ENCODE results near the gene CCDC122. TPM values are rescaled to one million over a fixed set of nuclear protein-coding genes. Genes with fewer than 3 reads are reported as not detected.

Gene CCDC122
- total RNA-seq = 1 to 10 TPM; 1.3 to 1.4 TPM
- total RNA-seq = 1.4 to 3.7 reads per million in 2 donors

GRCh38 chr13:43878892-43879754 lies at the start of gene CCDC122:
Gene CCDC122, minus strand, starts transcription at chr13:43879740. Its CDS starts 10,364 bp downstream, at chr13:43869376.
- DNase-seq = peak; percentile 72 to 73 (median 73)
- H3K4me1 Mint-ChIP-seq = peaks cover 24% of the 10 kb centered on the region
- peak; percentile 92 for ATAC-seq
- no peaks in the 10 kb centered on the region for H3K27me3 Mint-ChIP-seq
- H3K27ac Mint-ChIP-seq = peak within 1 kb of the TSS; percentile 89
- H3K9me3 ChIP-seq (ENCODE audit: control insufficient read depth, low read length, poor library complexity, severe bottlenecking) = no peaks in the 10 kb centered on the region
- H3K36me3 Mint-ChIP-seq (ENCODE audit: low read depth) = no peaks in the 10 kb centered on the region
- peak within 1 kb of the TSS; percentile 94 for H3K4me3 Mint-ChIP-seq

GRCh38 chr13:43924549-43925245 lies 45.2 kb upstream of the CCDC122 start:
- H3K36me3 Mint-ChIP-seq (ENCODE audit: low read depth) = peaks cover 5% of the 10 kb centered on the region
- no peak overlapping the region for H3K4me3 Mint-ChIP-seq
- H3K27ac Mint-ChIP-seq = no peak overlapping the region
- H3K4me1 Mint-ChIP-seq = peaks cover 3% of the 10 kb centered on the region
- DNase-seq (no peak), ATAC-seq (no peak)
- H3K27me3 Mint-ChIP-seq = peaks cover 43% of the 10 kb centered on the region
- H3K9me3 ChIP-seq (ENCODE audit: control insufficient read depth, low read length, poor library complexity, severe bottlenecking) = no peaks in the 10 kb centered on the region

- Mint-ChIP-seq H3K36me3 (ENCODE audit: low read depth) (peaks cover 5% of the 10 kb centered on the region), H3K27ac (no peak overlapping the region), H3K4me1 (peaks cover 3% of the 10 kb centered on the region), H3K27me3 (peaks cover 42% of the 10 kb centered on the region), H3K4me3 (no peak overlapping the region)
- ATAC-seq (no peak), DNase-seq (no peak)
- no peaks in the 10 kb centered on the region for H3K9me3 ChIP-seq (ENCODE audit: control insufficient read depth, low read length, poor library complexity, severe bottlenecking)
Measured at GRCh38 chr13:43920965-43921674, 41.6 kb upstream of the CCDC122 start.

GRCh38 chr13:43918636-43919035 lies 39.1 kb upstream of the CCDC122 start:
- Mint-ChIP-seq H3K4me1 (peaks cover 3% of the 10 kb centered on the region), H3K27ac (no peak overlapping the region), H3K27me3 (peaks cover 33% of the 10 kb centered on the region), H3K36me3 (ENCODE audit: low read depth) (peaks cover 5% of the 10 kb centered on the region), H3K4me3 (no peak overlapping the region)
- ATAC-seq (no peak), DNase-seq (no peak)
- no peaks in the 10 kb centered on the region for H3K9me3 ChIP-seq (ENCODE audit: control insufficient read depth, low read length, poor library complexity, severe bottlenecking)

GRCh38 chr13:43916828-43917227 lies 37.3 kb upstream of the CCDC122 start:
- Mint-ChIP-seq H3K4me3 (no peak overlapping the region), H3K36me3 (ENCODE audit: low read depth) (peaks cover 9% of the 10 kb centered on the region), H3K4me1 (peaks cover 3% of the 10 kb centered on the region), H3K27ac (no peak overlapping the region), H3K27me3 (peaks cover 43% of the 10 kb centered on the region)
- no peaks in the 10 kb centered on the region for H3K9me3 ChIP-seq (ENCODE audit: control insufficient read depth, low read length, poor library complexity, severe bottlenecking)
- ATAC-seq (no peak), DNase-seq (no peak)

- peaks cover 32% of the 10 kb centered on the region for H3K27me3 Mint-ChIP-seq
- no peak overlapping the region for H3K4me3 Mint-ChIP-seq
- no peaks in the 10 kb centered on the region for H3K4me1 Mint-ChIP-seq
- ATAC-seq = no peak
- peaks cover 5% of the 10 kb centered on the region for H3K36me3 Mint-ChIP-seq (ENCODE audit: low read depth)
- H3K27ac Mint-ChIP-seq = no peak overlapping the region
- DNase-seq = no peak
- no peaks in the 10 kb centered on the region for H3K9me3 ChIP-seq (ENCODE audit: control insufficient read depth, low read length, poor library complexity, severe bottlenecking)
Measured at GRCh38 chr13:43915451-43915850, 35.9 kb upstream of the CCDC122 start.

- H3K9me3 ChIP-seq (ENCODE audit: control insufficient read depth, low read length, poor library complexity, severe bottlenecking) = no peaks in the 10 kb centered on the region
- Mint-ChIP-seq H3K27ac (no peak overlapping the region), H3K4me3 (no peak overlapping the region), H3K36me3 (ENCODE audit: low read depth) (peaks cover 4% of the 10 kb centered on the region), H3K27me3 (peaks cover 40% of the 10 kb centered on the region), H3K4me1 (peaks cover 6% of the 10 kb centered on the region)
- DNase-seq (no peak), ATAC-seq (no peak)
Measured at GRCh38 chr13:43911871-43912270, 32.3 kb upstream of the CCDC122 start.

- ATAC-seq (no peak), DNase-seq (no peak)
- H3K36me3 Mint-ChIP-seq (ENCODE audit: low read depth) = peaks cover 4% of the 10 kb centered on the region
- peaks cover 40% of the 10 kb centered on the region for H3K27me3 Mint-ChIP-seq
- H3K4me1 Mint-ChIP-seq = peaks cover 6% of the 10 kb centered on the region
- no peak overlapping the region for H3K27ac Mint-ChIP-seq
- no peak overlapping the region for H3K4me3 Mint-ChIP-seq
- H3K9me3 ChIP-seq (ENCODE audit: control insufficient read depth, low read length, poor library complexity, severe bottlenecking) = no peaks in the 10 kb centered on the region
Measured at GRCh38 chr13:43911278-43911677, 31.7 kb upstream of the CCDC122 start.

- H3K9me3 ChIP-seq (ENCODE audit: control insufficient read depth, low read length, poor library complexity, severe bottlenecking) = no peaks in the 10 kb centered on the region
- H3K27ac Mint-ChIP-seq = no peak overlapping the region
- DNase-seq (no peak), ATAC-seq (no peak)
- no peak overlapping the region for H3K4me3 Mint-ChIP-seq
- peaks cover 6% of the 10 kb centered on the region for H3K4me1 Mint-ChIP-seq
- H3K36me3 Mint-ChIP-seq (ENCODE audit: low read depth) = peaks cover 4% of the 10 kb centered on the region
- H3K27me3 Mint-ChIP-seq = peaks cover 40% of the 10 kb centered on the region
Measured at GRCh38 chr13:43910856-43911255, 31.3 kb upstream of the CCDC122 start.

GRCh38 chr13:43908156-43909126 lies 28.9 kb upstream of the CCDC122 start:
- Mint-ChIP-seq H3K27me3 (peaks cover 38% of the 10 kb centered on the region), H3K36me3 (ENCODE audit: low read depth) (peaks cover 4% of the 10 kb centered on the region), H3K4me3 (no peak overlapping the region), H3K27ac (no peak overlapping the region), H3K4me1 (peaks cover 8% of the 10 kb centered on the region)
- DNase-seq = no peak
- peak; percentile 36 for ATAC-seq
- no peaks in the 10 kb centered on the region for H3K9me3 ChIP-seq (ENCODE audit: control insufficient read depth, low read length, poor library complexity, severe bottlenecking)

GRCh38 chr13:43905435-43906031 lies 26.0 kb upstream of the CCDC122 start:
- ATAC-seq = peak; percentile 82
- Mint-ChIP-seq H3K36me3 (ENCODE audit: low read depth) (no peaks in the 10 kb centered on the region), H3K4me1 (peaks cover 8% of the 10 kb centered on the region), H3K27ac (no peak overlapping the region), H3K4me3 (no peak overlapping the region), H3K27me3 (peaks cover 36% of the 10 kb centered on the region)
- peak in 1 of 3 donors; percentile 10 for DNase-seq
- H3K9me3 ChIP-seq (ENCODE audit: control insufficient read depth, low read length, poor library complexity, severe bottlenecking) = no peaks in the 10 kb centered on the region

- peaks cover 6% of the 10 kb centered on the region for H3K27me3 Mint-ChIP-seq
Measured at GRCh38 chr13:43895940-43896339, 16.4 kb upstream of the CCDC122 start.

More at GRCh38 chr13:43895940-43896339, 16.4 kb upstream of the CCDC122 start:
- ATAC-seq = no peak
- Mint-ChIP-seq H3K36me3 (ENCODE audit: low read depth) (peaks cover 9% of the 10 kb centered on the region), H3K4me1 (peaks cover 7% of the 10 kb centered on the region), H3K4me3 (no peak overlapping the region), H3K27ac (no peak overlapping the region)
- H3K9me3 ChIP-seq (ENCODE audit: control insufficient read depth, low read length, poor library complexity, severe bottlenecking) = no peaks in the 10 kb centered on the region
- DNase-seq = no peak

Measured in T-helper 17 cell (primary cell).